K562 (cell line): ENCODE results near the gene LMNTD2. TPM values are rescaled to one million over a fixed set of nuclear protein-coding genes. Genes with fewer than 3 reads are reported as not detected.

Source experiments
- BRCA1 ChIP-seq, 2 experiments: fragments of 450-650 bp in 1 of 2; sonication (generic) in 1 of 2; formaldehyde crosslinking in 1 of 2; IDR thresholded peaks; 2 replicates each; pipeline versions ENCODE4 v1.5.0 to v1.6.1; 2017 to 2020; ENCODE audit warnings: mild to moderate bottlenecking in 1 of 2, missing genetic modification reagents in 1 of 2
- CBFA2T2 ChIP-seq: fragments of 450-650 bp; conservative IDR thresholded peaks from 2 replicates; pipeline ENCODE4 v1.6.1; 2017; ENCODE audit warnings: mild to moderate bottlenecking
- CREM ChIP-seq: IDR thresholded peaks from 2 replicates; pipeline ENCODE4 v1.6.1; 2014; ENCODE audit warnings: antibody characterized with exemption, low read depth
- DPF2 ChIP-seq: fragments of 450-650 bp; IDR thresholded peaks from 2 replicates; pipeline ENCODE4 v1.6.1; 2016
- ETV1 ChIP-seq: fragments of 450-650 bp; conservative IDR thresholded peaks from 2 replicates; pipeline ENCODE4 v1.6.1; 2016; ENCODE audit warnings: missing genetic modification characterization, control low read depth, low read depth, missing compliant biosample characterization
- HCFC1 ChIP-seq: IDR thresholded peaks from 2 replicates; pipeline ENCODE4 v1.6.1; 2012; ENCODE audit warnings: low read depth, low read length, improper control_type of control experiment
- HDAC8 ChIP-seq: fragments of 450-650 bp; IDR thresholded peaks from 2 replicates; pipeline ENCODE4 v1.6.1; 2016; ENCODE audit warnings: mild to moderate bottlenecking, missing genetic modification characterization, moderate library complexity, missing compliant biosample characterization
- JUND ChIP-seq, 2 experiments: IDR thresholded peaks; 2 replicates in 1 of 2; 3 replicates in 1 of 2; pipeline ENCODE4 v1.6.1; 2011; ENCODE audit warnings: borderline replicate concordance in 2 of 2, low read depth in 2 of 2, low read length in 2 of 2, improper control_type of control experiment in 1 of 2, missing biosample characterization in 1 of 2, missing genetic modification characterization in 1 of 2, missing genetic modification reagents in 1 of 2
- RBBP5 ChIP-seq: fragments of 200-600 bp; sonication (generic); IDR thresholded peaks from 2 replicates; pipeline ENCODE4 v1.6.1; 2012; ENCODE audit warnings: borderline replicate concordance, mild to moderate bottlenecking, low read length, control low read depth, inconsistent platforms; ENCODE audit not compliant: insufficient read depth, poor library complexity, severe bottlenecking
- RBM39 ChIP-seq: fragments of 200-400 bp; formaldehyde crosslinking; optimal IDR thresholded peaks from 2 replicates; pipeline ENCODE3; 2018; ENCODE audit warnings: low read depth, low read length
- SIN3A ChIP-seq, 2 experiments: fragments of 150-350 bp in 1 of 2; IDR thresholded peaks; 2 replicates each; pipeline ENCODE4 v1.6.1; 2011 to 2016; ENCODE audit warnings: borderline replicate concordance in 2 of 2, low read depth in 2 of 2, low read length in 2 of 2, mild to moderate bottlenecking in 2 of 2, moderate library complexity in 2 of 2; ENCODE audit not compliant: control insufficient read depth in 1 of 2
- SIN3B ChIP-seq: fragments of 450-650 bp; IDR thresholded peaks from 2 replicates; pipeline ENCODE4 v1.6.1; 2017; ENCODE audit warnings: low read depth, mild to moderate bottlenecking, moderate library complexity
- SP2 ChIP-seq: IDR thresholded peaks from 2 replicates; pipeline ENCODE4 v1.6.1; 2011; ENCODE audit warnings: mild to moderate bottlenecking, low read depth, low read length, moderate library complexity; ENCODE audit not compliant: poor library complexity, severe bottlenecking; ENCODE audit errors: extremely low read depth
- TBL1XR1 ChIP-seq, 2 experiments: IDR thresholded peaks; 2 replicates each; pipeline ENCODE4 v1.6.1; 2012; ENCODE audit warnings: improper control_type of control experiment in 2 of 2, low read length in 2 of 2, mild to moderate bottlenecking in 1 of 2
- TRIM28 ChIP-seq: fragments of 450-650 bp; IDR thresholded peaks from 2 replicates; pipeline ENCODE4 v1.6.1; 2017
- XRCC5 ChIP-seq: fragments of 200-400 bp; formaldehyde crosslinking; IDR thresholded peaks from 2 replicates; pipeline ENCODE4 v1.6.1; 2017; ENCODE audit warnings: low read depth, mild to moderate bottlenecking, low read length
- ZNF12 ChIP-seq: sonication (generic); formaldehyde crosslinking; IDR thresholded peaks from 2 replicates; pipeline ENCODE4 v1.4.0; 2020; ENCODE audit warnings: mild to moderate bottlenecking, missing genetic modification reagents
- polyA plus RNA-seq, 8 experiments: library from polyadenylated mRNA; depleted of rRNA in 4 of 8; stranded (reverse) in 5 of 8; unstranded in 3 of 8; fragments of >200 nt; fragmentation: Nextera tagmentation in 2 of 8; fragmentation: Illumina TruSeq in 1 of 8; extraction: Ambion mirVana in 2 of 8; extraction: Trizol in 1 of 8; gene quantifications; 2 replicates each; pipeline versions ENCODE4 v1.2.1 to v1.2.3, GENCODE V29; 2011 to 2014; ENCODE audit warnings: inconsistent platforms in 1 of 8, missing spikeins in 1 of 8
- total RNA-seq, 7 experiments: library from RNA; depleted of rRNA in 6 of 7; stranded (reverse); fragments of >200 nt in 6 of 7; fragmentation: Illumina TruSeq in 2 of 7; extraction: Trizol in 2 of 7; gene quantifications; 2 replicates each; pipeline versions ENCODE4 v1.2.1 to v1.2.3, GENCODE V29; 2011 to 2021; ENCODE audit warnings: low replicate concordance in 1 of 7
- TF ChIP-seq, protein P1 (sequence below): fragments of 450-650 bp; IDR thresholded peaks from 2 replicates; pipeline ENCODE4 v1.6.1; 2014; ENCODE audit warnings: low read depth, mild to moderate bottlenecking, moderate library complexity, borderline replicate concordance
- TF ChIP-seq, protein P2 (sequence below): fragments of 250-450 bp; sonication (Bioruptor Pico); IDR thresholded peaks from 2 replicates; pipeline ENCODE4 v1.8.0; 2022; ENCODE audit warnings: inconsistent platforms
- TF ChIP-seq, protein P3 (sequence below): sonication (generic); formaldehyde crosslinking; IDR thresholded peaks from 2 replicates; pipeline ENCODE4 v1.8.1; 2023; ENCODE audit warnings: mild to moderate bottlenecking, missing genetic modification reagents

The LMNTD2 gene
- total and polyA plus RNA-seq, 9 of the 15 experiments (the other 6 are each of a cell fraction or from before 2014, with no cell fraction given): 0.48 to 4.2 (median 1.5) TPM; not detected in 3

DNA sequence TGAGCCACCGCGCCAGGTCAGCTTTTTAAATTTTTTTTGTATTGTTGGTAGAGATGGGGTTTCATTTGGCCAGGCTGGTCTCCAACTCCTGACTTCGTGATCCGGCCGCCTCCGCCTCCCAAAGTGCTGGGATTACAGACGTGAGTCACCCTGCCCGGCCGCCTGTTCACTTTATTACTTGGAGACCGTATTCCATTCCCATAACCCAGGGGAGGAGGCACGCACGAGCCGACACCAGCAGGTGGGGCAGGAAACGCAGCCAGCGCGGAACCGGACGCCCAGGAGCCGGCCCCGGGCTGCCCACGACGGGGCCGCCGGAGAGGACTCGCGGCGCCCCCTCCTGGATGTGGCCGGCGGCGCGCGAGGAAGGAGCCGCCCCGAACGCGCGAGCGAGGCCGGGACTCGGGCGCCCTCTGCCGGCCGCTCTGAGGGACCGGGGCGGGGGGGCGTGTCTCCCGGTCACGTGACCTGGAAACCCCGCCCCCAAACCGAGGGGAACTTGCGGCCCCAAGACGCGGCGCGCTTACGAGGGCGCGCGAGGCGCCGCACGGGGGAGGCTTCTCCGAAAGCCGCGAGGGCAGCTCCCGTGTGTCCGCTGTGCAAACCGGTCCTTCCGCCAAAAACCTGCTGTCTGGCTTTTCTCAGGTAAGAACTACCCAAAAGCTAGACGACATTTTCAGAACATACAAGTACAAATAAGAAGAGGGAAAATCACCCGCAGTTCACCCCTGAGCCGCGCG, 41.9 kb downstream of the LMNTD2 start (continued):
- TF ChIP-seq, protein P1, sequence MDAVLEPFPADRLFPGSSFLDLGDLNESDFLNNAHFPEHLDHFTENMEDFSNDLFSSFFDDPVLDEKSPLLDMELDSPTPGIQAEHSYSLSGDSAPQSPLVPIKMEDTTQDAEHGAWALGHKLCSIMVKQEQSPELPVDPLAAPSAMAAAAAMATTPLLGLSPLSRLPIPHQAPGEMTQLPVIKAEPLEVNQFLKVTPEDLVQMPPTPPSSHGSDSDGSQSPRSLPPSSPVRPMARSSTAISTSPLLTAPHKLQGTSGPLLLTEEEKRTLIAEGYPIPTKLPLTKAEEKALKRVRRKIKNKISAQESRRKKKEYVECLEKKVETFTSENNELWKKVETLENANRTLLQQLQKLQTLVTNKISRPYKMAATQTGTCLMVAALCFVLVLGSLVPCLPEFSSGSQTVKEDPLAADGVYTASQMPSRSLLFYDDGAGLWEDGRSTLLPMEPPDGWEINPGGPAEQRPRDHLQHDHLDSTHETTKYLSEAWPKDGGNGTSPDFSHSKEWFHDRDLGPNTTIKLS: peak; percentile 70
- TF ChIP-seq HDAC8 (tag): 0 out of 2 replicates have a peak, but pooled peaks have one; percentile 60
- TF ChIP-seq SIN3B: peak; percentile 59
- 0 out of 2 replicates have a peak, but pooled peaks have one; percentile 53 for TF ChIP-seq ZNF12 (CRISPR knock-in tag)
- TF ChIP-seq ETV1 (tag): peak; percentile 70
- peak; percentile 86 for TF ChIP-seq CBFA2T2
- TF ChIP-seq, protein P2, sequence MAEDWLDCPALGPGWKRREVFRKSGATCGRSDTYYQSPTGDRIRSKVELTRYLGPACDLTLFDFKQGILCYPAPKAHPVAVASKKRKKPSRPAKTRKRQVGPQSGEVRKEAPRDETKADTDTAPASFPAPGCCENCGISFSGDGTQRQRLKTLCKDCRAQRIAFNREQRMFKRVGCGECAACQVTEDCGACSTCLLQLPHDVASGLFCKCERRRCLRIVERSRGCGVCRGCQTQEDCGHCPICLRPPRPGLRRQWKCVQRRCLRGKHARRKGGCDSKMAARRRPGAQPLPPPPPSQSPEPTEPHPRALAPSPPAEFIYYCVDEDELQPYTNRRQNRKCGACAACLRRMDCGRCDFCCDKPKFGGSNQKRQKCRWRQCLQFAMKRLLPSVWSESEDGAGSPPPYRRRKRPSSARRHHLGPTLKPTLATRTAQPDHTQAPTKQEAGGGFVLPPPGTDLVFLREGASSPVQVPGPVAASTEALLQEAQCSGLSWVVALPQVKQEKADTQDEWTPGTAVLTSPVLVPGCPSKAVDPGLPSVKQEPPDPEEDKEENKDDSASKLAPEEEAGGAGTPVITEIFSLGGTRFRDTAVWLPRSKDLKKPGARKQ (CRISPR knock-in tag): peak; percentile 92
- peak in 1 of 2 experiments; percentile 36; a peak in 1 of 4 replicates for TF ChIP-seq SIN3A (IDR thresholded peaks at IDR 0.05; ENCODE audit: borderline replicate concordance in 2 of 2, control insufficient read depth in 1 of 2, low read depth in 2 of 2, low read length in 2 of 2)
- TF ChIP-seq RBBP5: peak; percentile 61
- TF ChIP-seq SP2: no peak
- TF ChIP-seq TBL1XR1 (IDR thresholded peaks at IDR 0.05; ENCODE audit: low read length in 2 of 2): peak in 1 of 2 experiments; percentile 26; a peak in 1 of 4 replicates
- TF ChIP-seq CREM: peak; percentile 71
- 0 out of 2 replicates have a peak, but pooled peaks have one; percentile 6 for TF ChIP-seq DPF2
- peak; percentile 90 for TF ChIP-seq XRCC5
- no peak for TF ChIP-seq BRCA1 (IDR thresholded peaks at IDR 0.05)
- TF ChIP-seq BRCA1 (CRISPR knock-in tag; IDR thresholded peaks at IDR 0.05): no peak
- TF ChIP-seq JUND (IDR thresholded peaks at IDR 0.05; ENCODE audit: borderline replicate concordance, low read depth, low read length): peak; percentile 8
- no peak for TF ChIP-seq JUND (tag; IDR thresholded peaks at IDR 0.05; ENCODE audit: borderline replicate concordance, low read depth, low read length)
- peak; percentile 58 for TF ChIP-seq HCFC1
- TF ChIP-seq TRIM28: peak; percentile 20; the same call in 1 of the 2 replicates
- TF ChIP-seq, protein P3, sequence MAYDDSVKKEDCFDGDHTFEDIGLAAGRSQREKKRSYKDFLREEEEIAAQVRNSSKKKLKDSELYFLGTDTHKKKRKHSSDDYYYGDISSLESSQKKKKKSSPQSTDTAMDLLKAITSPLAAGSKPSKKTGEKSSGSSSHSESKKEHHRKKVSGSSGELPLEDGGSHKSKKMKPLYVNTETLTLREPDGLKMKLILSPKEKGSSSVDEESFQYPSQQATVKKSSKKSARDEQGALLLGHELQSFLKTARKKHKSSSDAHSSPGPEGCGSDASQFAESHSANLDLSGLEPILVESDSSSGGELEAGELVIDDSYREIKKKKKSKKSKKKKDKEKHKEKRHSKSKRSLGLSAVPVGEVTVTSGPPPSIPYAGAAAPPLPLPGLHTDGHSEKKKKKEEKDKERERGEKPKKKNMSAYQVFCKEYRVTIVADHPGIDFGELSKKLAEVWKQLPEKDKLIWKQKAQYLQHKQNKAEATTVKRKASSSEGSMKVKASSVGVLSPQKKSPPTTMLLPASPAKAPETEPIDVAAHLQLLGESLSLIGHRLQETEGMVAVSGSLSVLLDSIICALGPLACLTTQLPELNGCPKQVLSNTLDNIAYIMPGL (CRISPR knock-in tag): peak; percentile 78; the same call in 1 of the 2 replicates
- no peak for TF ChIP-seq RBM39
